NOMO-1 treated with dmso at 0.1 percent for 144 hours (cell line): Measurements from ENCODE around the gene PON2.
"Not testable (repeated sequence)": the region's sequence is repeated elsewhere in the genome, so short reads cannot be mapped to it uniquely, and the experiment has no call there.

Experiments used
- DNase-seq: peaks from one replicate; lab custom pipeline; 2025; ENCODE audit not compliant: unreplicated experiment; lab: John Stamatoyannopoulos, UW

Gene PON2

DNA sequence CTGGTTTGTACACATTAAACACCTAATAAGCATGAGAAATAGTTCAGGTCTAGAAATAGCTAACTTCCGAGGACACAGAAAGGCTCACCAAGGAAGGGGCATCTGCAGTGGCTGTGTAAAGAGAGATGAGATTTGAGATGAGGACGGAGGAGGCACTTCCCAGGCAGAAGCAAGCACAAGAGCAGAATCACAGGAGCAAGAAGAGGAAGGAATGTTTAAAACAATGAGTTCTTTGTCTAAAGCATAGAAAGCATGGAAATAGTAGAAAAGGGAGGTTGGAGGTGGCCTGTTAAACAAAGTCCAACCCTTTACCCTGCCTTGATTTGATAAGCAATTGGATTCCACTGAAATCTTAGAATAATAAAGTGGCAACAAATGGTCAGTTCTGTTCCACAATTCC is 27.1 kb downstream of the PON2 start:
- DNase-seq = no peak

DNA sequence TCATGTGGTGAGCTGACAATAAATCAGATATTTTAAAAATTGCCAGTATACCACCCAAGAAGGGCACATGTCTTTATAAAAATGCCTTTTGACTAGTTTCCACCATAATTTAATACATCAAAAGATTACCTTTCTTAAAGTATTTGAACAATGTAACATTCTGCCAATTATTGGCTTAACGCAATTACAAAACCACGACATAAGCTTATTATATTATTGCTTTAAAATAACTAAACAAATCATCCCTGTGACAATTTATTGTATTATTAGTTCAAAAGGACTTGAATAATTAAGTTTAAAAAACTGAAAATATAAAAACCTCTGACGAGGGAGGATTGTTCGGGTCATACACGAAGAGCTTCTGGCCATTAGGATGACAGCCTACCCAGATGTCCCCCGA is 29.0 kb downstream of the PON2 start:
- no peak for DNase-seq

GRCh38 chr7:95405208-95405607 is 29.6 kb downstream of the PON2 start:
- DNase-seq = no peak

- DNase-seq = no peak
Measured at GRCh38 chr7:95404316-95404865, 30.4 kb downstream of the PON2 start.

GRCh38 chr7:95398155-95398940 is 36.5 kb downstream of the PON2 start:
- DNase-seq = no peak

- no peak for DNase-seq
Measured at GRCh38 chr7:95397381-95397780, 37.4 kb downstream of the PON2 start.

- DNase-seq = no peak
Measured at GRCh38 chr7:95396136-95397032, 38.4 kb downstream of the PON2 start, which contains the start of gene PON3. Gene PON3, minus strand, starts transcription at chr7:95396375. Its CDS starts 25 bp downstream, at chr7:95396350.

- no peak for DNase-seq
Measured at GRCh38 chr7:95395755-95396135, 39.1 kb downstream of the PON2 start.

- DNase-seq = no peak
Measured at GRCh38 chr7:95394370-95394769, 40.5 kb downstream of the PON2 start.

DNA sequence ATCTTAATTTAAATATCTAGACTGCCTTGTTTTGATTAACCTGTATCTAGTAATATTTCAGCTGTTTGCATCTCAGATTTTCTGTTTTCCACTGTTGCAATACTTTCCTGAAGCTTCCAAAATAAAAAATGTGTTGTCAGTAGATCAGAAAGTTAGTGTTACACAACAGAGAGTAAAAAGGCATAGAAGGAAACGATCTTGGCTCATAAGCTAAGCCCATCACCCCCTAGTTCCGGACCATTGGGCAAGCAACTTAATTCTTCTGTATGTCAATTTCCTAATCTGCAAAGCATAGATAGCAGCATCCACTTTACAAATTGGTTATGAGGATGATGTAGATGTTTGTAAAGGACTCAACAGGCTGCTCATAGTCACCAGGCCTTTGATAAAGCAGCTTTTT is 43.1 kb downstream of the PON2 start:
- DNase-seq = no peak

- no peak for DNase-seq
Measured at GRCh38 chr7:95389516-95389915, 45.3 kb downstream of the PON2 start.

DNA sequence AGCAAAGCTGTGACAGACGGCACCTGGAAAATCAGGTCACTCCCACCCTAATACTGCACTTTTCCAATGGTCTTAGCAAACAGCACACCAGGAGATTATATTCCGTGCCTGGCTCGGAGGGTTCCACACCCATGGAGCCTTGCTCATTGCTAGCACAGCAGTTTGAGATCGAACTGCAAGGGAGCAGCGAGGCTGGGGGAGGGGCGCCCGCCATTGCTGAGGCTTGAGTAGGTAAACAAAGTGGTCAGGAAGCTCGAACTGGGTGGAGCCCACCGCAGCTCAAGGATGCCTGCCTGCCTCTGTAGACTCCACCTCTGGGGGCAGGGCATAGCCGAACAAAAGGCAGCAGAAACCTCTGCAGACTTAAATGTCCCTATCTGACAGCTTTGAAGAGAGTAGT is 55.4 kb downstream of the PON2 start:
- DNase-seq = not testable (repeated sequence)

DNA sequence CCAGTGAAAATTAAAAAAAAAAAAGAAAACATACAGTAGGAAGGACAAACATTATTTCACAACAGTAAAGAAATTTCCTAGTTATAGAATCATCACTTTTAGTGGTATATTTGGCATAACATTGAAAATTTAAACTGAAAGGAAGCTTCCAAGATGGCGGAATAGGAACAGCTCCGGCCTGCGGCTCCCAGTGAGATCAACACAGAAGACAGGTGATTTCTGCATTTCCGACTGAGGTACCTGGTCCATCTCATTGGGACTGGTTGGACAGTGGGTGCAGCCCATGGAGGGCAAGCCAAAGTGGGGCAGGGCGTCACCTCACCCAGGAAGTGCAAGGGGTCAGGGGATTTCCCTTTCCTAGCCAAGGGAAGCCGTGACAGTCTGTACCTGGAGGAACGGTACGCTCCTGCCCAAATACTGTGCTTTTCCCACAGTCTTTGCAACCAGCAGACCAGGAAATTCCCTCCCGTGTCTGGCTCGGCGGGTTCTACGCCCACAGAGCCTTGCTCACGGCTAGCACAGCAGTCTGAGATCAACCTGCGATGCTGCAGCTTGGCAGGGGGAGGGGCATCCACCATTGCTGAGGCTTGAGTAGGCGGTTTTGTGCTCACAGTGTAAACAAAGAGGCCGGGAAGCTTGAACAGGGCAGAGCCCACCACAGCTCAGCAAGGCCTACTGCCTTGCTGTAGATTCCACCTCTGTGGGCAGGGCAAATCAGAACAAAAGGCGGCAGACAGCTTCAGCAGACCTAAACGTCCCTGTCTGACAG is 58.0 kb downstream of the PON2 start:
- no peak for DNase-seq

- DNase-seq = no peak
Measured at GRCh38 chr7:95375591-95376257, 59.1 kb downstream of the PON2 start.

DNA sequence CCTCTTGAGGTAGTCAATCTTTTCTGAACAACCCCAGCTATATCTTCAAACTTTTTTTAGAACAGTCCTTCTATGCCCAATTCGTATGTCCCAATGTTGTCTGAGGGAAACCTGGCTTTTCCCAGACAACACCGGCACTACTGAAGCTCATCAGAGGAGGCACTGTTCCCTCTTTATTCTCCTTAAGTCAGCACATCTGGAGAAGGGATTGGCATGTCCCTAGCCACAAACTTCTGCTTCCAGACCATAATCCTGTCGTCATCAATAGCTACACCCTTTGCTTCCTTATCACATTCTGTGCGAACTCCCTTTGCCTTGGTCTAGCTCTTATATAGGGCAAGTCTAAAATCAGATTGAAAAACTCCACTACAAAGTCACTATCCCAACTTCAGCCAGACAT is 61.5 kb downstream of the PON2 start:
- no peak for DNase-seq

DNA sequence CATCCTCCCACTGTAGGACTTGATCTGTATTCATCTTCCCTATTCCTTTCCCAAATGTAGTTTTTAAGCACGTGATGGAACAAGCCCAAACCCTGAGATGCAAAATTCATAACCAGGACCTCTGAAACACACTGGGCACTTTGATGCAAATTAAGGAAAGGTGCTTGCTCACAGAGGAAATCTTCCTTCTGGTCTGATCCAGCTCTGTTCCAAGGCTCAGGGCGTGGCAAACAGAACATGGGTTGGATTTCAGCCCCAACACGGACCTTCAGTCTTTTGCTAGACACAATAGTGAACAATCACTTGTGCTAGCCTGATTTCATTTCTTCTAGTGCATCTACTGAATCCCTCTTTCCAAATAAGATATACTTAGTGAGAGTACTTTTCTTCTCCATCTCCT is 66.6 kb downstream of the PON2 start:
- DNase-seq = no peak

DNA sequence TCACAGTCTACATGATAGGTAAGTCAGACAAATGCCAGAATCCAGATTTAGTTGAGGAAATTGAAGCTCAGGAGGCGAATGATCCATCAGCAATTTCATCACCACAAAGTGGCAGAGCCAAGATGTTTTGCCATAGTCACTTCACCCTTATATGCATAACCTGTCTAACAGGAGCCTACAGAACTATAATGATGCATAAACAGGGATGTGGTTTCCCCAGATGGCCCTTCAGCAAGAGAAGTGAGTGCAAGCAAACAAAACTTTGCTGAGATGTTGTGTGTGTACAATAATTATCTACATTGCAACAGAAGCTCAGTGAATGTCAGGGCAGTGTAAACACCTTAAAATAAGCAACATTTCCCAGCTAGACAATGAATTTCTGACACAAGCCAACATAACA is 67.2 kb downstream of the PON2 start:
- DNase-seq = no peak

DNA sequence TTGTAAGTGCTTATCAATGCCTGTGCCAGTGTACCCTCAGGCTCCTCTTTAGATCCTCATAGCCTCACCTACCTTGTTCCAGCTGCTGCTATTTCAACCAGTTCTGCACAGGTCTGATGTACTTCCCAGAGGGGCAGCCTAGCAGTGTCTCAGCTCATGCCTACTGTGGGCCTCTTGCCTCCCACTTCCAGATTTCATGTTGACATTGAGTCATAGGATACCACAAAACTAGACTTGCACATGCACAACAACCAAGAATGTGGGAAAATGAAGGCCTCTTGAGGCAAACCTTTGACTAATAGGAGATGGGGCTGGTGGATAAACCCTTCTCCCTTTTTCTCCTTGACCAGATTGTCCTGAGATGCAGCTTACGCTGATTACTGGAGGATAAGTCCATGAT is 69.7 kb downstream of the PON2 start:
- no peak for DNase-seq

DNA sequence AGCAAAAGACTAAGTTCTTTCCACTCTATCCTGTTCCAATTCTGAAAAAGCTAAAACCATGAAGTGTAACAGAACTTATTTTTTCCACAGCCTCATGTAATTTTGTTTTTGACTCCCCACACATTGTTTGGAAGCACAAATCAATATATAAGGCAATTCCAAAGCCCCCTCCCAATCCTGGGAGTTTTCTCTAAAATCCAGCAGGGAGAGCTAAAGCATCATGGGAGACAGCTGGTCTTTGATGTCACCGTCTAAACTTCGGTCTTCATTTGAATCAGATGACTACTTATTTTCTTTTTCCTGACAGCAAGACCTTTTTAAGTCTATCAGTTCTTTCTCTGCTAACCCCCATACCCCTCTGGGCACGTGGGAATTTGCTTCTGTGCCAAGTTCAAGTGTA is 77.2 kb downstream of the PON2 start:
- DNase-seq = no peak
